ENCODE measurements around the gene LTBP3.

LTBP3 gene

DNA sequence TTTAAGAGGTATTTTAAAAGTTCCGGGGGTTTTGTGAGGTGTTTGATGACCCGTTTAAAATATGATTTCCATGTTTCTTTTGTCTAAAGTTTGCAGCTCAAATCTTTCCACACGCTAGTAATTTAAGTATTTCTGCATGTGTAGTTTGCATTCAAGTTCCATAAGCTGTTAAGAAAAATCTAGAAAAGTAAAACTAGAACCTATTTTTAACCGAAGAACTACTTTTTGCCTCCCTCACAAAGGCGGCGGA lies 59.5 kb downstream of the LTBP3 start:
- Mint-ChIP-seq H3K27me3 (ENCODE audit: low read depth) (no peaks in the 10 kb centered on the region), H3K9me3 (peaks cover 2% of the 10 kb centered on the region), H3K4me1 (peaks cover 27% of the 10 kb centered on the region), H3K36me3 (ENCODE audit: low read depth) (no peaks in the 10 kb centered on the region), H3K27ac (no peak overlapping the region), H3K4me3 (no peak overlapping the region)
- TF ChIP-seq, protein P1, sequence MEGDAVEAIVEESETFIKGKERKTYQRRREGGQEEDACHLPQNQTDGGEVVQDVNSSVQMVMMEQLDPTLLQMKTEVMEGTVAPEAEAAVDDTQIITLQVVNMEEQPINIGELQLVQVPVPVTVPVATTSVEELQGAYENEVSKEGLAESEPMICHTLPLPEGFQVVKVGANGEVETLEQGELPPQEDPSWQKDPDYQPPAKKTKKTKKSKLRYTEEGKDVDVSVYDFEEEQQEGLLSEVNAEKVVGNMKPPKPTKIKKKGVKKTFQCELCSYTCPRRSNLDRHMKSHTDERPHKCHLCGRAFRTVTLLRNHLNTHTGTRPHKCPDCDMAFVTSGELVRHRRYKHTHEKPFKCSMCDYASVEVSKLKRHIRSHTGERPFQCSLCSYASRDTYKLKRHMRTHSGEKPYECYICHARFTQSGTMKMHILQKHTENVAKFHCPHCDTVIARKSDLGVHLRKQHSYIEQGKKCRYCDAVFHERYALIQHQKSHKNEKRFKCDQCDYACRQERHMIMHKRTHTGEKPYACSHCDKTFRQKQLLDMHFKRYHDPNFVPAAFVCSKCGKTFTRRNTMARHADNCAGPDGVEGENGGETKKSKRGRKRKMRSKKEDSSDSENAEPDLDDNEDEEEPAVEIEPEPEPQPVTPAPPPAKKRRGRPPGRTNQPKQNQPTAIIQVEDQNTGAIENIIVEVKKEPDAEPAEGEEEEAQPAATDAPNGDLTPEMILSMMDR (IDR thresholded peaks at IDR 0.05; ENCODE audit: unreplicated experiment in 3 of 3), result no peak

DNA sequence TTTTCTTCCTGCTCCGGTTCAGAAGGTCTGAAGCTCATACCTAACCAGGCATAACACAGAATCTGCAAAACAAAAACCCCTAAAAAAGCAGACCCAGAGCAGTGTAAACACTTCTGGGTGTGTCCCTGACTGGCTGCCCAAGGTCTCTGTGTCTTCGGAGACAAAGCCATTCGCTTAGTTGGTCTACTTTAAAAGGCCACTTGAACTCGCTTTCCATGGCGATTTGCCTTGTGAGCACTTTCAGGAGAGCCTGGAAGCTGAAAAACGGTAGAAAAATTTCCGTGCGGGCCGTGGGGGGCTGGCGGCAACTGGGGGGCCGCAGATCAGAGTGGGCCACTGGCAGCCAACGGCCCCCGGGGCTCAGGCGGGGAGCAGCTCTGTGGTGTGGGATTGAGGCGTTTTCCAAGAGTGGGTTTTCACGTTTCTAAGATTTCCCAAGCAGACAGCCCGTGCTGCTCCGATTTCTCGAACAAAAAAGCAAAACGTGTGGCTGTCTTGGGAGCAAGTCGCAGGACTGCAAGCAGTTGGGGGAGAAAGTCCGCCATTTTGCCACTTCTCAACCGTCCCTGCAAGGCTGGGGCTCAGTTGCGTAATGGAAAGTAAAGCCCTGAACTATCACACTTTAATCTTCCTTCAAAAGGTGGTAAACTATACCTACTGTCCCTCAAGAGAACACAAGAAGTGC lies 60.0 kb downstream of the LTBP3 start:
- TF ChIP-seq, protein P1 (IDR thresholded peaks at IDR 0.05; ENCODE audit: unreplicated experiment in 3 of 3), result no peak
- Mint-ChIP-seq H3K27ac (no peak overlapping the region), H3K9me3 (peaks cover 2% of the 10 kb centered on the region)

DNA sequence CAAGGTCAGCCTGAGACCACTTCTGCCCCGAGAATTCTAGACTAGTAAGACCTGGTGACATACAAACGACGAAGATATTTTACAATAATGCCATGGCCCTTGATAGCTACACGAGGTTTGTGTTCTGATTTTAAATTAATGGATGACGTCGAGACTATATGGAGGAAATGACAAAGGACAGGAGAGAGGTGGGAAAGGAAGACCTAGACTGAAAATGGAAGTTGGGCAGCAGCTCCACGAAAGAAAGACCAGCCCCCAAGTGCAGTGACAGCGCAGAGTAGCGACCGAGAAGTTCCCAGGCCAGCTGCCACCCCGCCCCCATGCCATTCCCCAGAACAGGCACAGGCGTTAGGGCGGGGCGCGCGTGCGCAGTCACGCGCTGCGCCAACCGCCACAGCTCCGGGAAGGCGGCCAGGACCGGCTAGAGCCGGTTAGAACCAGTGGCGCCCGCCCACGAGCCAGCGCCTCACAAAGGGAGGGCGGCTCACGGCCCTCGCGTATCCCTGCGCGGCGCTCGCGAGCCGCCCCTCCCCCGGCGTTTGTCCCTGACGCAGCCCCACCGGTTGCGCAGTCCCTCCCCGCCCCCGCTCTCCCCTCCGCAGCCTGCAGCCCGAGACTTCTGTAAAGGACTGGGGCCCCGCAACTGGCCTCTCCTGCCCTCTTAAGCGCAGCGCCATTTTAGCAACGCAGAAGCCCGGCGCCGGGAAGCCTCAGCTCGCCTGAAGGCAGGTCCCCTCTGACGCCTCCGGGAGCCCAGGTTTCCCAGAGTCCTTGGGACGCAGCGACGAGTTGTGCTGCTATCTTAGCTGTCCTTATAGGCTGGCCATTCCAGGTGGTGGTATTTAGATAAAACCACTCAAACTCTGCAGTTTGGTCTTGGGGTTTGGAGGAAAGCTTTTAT lies 60.8 kb downstream of the LTBP3 start:
- H3K9me3 Mint-ChIP-seq, result peaks cover 2% of the 10 kb centered on the region
- peaks cover 39% of the 10 kb centered on the region for H3K4me1 Mint-ChIP-seq
- TF ChIP-seq, protein P1 (IDR thresholded peaks at IDR 0.05; ENCODE audit: unreplicated experiment in 3 of 3), result no peak
- no peaks in the 10 kb centered on the region for H3K27me3 Mint-ChIP-seq (ENCODE audit: low read depth)
- H3K27ac Mint-ChIP-seq, result no peak overlapping the region
- H3K4me3 Mint-ChIP-seq, result no peak overlapping the region
- no peaks in the 10 kb centered on the region for H3K36me3 Mint-ChIP-seq (ENCODE audit: low read depth)

More for the DNA sequence above, 60.0 kb downstream of the LTBP3 start:
- Mint-ChIP-seq H3K4me3 (no peak overlapping the region), H3K4me1 (peaks cover 31% of the 10 kb centered on the region), H3K36me3 (ENCODE audit: low read depth) (no peaks in the 10 kb centered on the region), H3K27me3 (ENCODE audit: low read depth) (no peaks in the 10 kb centered on the region)

DNA sequence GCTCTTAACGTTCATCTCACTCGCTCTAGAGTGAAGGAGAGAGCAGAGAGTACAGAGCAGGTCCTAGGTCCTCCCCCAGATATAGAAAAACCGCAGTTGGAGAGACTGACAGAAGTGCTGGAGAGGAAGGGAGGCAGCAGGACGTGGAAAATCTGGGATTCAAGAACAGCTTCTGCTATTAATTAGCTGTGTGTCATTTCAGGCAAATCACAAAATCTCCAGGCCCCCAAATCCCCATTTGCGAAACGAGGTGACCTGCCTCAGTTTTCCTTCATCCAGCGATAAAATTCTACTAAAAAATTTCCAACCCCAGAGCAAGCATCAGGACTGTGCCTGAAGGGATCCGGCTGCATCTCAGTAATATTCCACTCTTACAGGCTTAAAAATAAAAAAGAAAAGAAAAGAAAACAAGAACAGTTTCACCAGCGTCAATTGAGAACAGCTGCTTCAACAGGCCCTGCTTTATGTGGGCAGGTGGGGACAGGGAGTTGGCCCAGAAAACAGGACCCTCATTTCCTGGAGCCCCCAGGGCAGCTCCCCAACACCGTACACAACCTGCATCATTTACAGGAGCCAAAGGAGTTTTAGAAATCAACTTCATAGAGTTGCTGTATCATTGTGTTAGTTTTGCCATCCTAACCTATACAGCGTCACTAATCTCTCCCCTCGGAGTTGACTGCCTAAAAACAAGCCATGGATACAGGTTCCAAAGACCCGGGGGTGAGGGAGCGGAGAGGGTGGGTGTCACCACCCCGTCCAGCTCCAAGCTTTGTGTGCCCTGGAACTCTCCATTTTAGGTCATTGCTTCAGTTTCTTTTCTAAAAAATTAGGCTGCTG lies 61.6 kb downstream of the LTBP3 start:
- no peaks in the 10 kb centered on the region for H3K27me3 Mint-ChIP-seq (ENCODE audit: low read depth)
- no peaks in the 10 kb centered on the region for H3K36me3 Mint-ChIP-seq (ENCODE audit: low read depth)
- H3K9me3 Mint-ChIP-seq, result peaks cover 2% of the 10 kb centered on the region
- H3K4me1 Mint-ChIP-seq, result peaks cover 47% of the 10 kb centered on the region
- H3K27ac Mint-ChIP-seq, result no peak overlapping the region
- H3K4me3 Mint-ChIP-seq, result no peak overlapping the region
- TF ChIP-seq, protein P1 (IDR thresholded peaks at IDR 0.05; ENCODE audit: unreplicated experiment in 3 of 3), result no peak

DNA sequence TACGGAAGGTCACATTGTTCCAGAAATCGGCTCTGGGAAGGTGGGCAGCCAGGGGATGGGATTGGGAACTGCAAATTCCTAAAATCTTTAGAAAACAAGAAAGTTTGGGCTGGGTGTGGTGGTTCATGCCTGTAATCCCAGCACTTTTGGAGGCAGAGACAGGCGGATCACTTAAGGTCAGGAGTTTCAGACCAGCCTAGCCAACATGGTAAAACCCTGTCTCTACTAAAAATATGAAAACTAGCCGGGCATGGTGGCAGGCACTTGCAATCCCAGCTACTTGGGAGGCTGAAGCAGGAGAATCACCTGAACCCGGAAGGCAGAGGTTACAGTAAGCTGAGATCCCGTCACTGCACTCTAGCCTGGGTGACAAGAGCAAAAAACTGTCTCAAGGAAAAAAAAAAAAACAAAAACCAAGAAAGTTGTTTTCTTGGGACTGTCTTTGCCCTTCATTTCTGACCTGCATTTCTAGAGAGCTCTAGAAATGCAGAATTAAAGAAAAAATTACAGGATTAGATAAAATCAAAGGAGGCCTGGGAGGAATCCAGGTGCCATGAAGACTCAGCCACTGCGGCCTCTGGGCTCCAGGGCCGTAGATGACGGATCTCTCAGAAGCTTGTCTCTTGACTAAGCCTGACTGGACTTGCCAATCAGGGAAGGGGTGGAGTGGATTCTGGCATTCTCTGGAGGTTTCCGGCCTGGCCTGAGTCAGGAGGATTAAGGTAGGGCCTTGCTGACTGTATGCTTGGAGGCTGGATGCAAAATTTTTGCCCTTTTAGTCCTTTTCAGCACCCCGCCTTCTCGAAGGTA lies 64.6 kb downstream of the LTBP3 start:
- peak overlapping the region; percentile 54 to 73 (median 71) for H3K4me3 Mint-ChIP-seq
- peaks cover 3% of the 10 kb centered on the region for H3K27me3 Mint-ChIP-seq (ENCODE audit: low read depth)
- H3K27ac Mint-ChIP-seq, result peak overlapping the region; percentile 98 to 100 (median 100)
- TF ChIP-seq, protein P1 (IDR thresholded peaks at IDR 0.05; ENCODE audit: unreplicated experiment in 3 of 3), result no peak
- H3K36me3 Mint-ChIP-seq (ENCODE audit: low read depth), result no peaks in the 10 kb centered on the region
- peaks cover 77% of the 10 kb centered on the region for H3K4me1 Mint-ChIP-seq
- no peaks in the 10 kb centered on the region for H3K9me3 Mint-ChIP-seq

All from nephron (organoid).